HepG2 (cell line): Measurements from ENCODE around the gene PTGES.

ENCODE experiments used
- ARHGAP35 ChIP-seq: sonication (generic); formaldehyde crosslinking; IDR thresholded peaks from 2 replicates; pipeline ENCODE4 v1.9.0; 2022; ENCODE audit warnings: mild to moderate bottlenecking, inconsistent platforms, moderate library complexity, missing genetic modification reagents, borderline replicate concordance
- ARNT ChIP-seq: fragments of 450-650 bp; IDR thresholded peaks from 2 replicates; pipeline ENCODE4 v1.6.1; 2017
- BHLHE40 ChIP-seq: IDR thresholded peaks from 2 replicates; pipeline ENCODE4 v1.6.1; 2011; ENCODE audit warnings: low read length, improper control_type of control experiment
- BORCS8-MEF2B ChIP-seq: sonication (generic); formaldehyde crosslinking; IDR thresholded peaks from 2 replicates; pipeline ENCODE4 v1.8.0; 2022; ENCODE audit warnings: mild to moderate bottlenecking, missing genetic modification reagents
- MTF1 ChIP-seq: sonication (generic); formaldehyde crosslinking; IDR thresholded peaks from 2 replicates; pipeline ENCODE4 v1.5.0; 2020; ENCODE audit warnings: missing genetic modification reagents
- POLR2A ChIP-seq, 2 experiments: IDR thresholded peaks; 2 replicates each; pipeline ENCODE4 v1.6.1; 2011; ENCODE audit warnings: low read depth in 2 of 2, low read length in 2 of 2, mild to moderate bottlenecking in 1 of 2, moderate library complexity in 1 of 2; ENCODE audit not compliant: insufficient read depth in 1 of 2
- REPIN1 ChIP-seq: sonication (generic); formaldehyde crosslinking; IDR thresholded peaks from 2 replicates; pipeline ENCODE4 v1.8.0; 2022; ENCODE audit warnings: missing genetic modification reagents, low read depth, mild to moderate bottlenecking, borderline replicate concordance
- TP53 ChIP-seq: sonication (generic); formaldehyde crosslinking; conservative IDR thresholded peaks from 2 replicates; pipeline ENCODE4 v1.4.0; 2020; ENCODE audit warnings: missing genetic modification reagents
- ZNF660 ChIP-seq: sonication (generic); formaldehyde crosslinking; IDR thresholded peaks from 2 replicates; pipeline ENCODE4 v1.5.1; 2020; ENCODE audit warnings: mild to moderate bottlenecking, low read depth, missing genetic modification reagents, borderline replicate concordance
- TF ChIP-seq, protein P1 (sequence below), 2 experiments: sonication (generic) in 1 of 2; formaldehyde crosslinking in 1 of 2; IDR thresholded peaks; 2 replicates each; pipeline versions ENCODE4 v1.4.0 to v1.6.1; 2018 to 2020; ENCODE audit warnings: missing genetic modification reagents in 2 of 2, borderline replicate concordance in 1 of 2, low read depth in 1 of 2, mild to moderate bottlenecking in 1 of 2, missing biosample characterization in 1 of 2
- TF ChIP-seq, protein P2 (sequence below): sonication (generic); formaldehyde crosslinking; IDR thresholded peaks from 2 replicates; pipeline ENCODE4 v1.5.0; 2020; ENCODE audit warnings: mild to moderate bottlenecking, missing genetic modification reagents, moderate library complexity
- TF ChIP-seq, protein P3 (sequence below): sonication (generic); formaldehyde crosslinking; IDR thresholded peaks from 2 replicates; pipeline ENCODE4 v1.4.0; 2020; ENCODE audit warnings: missing genetic modification reagents
- TF ChIP-seq, protein P4 (sequence below): sonication (generic); formaldehyde crosslinking; IDR thresholded peaks from 2 replicates; pipeline ENCODE4 v1.5.0; 2020; ENCODE audit warnings: mild to moderate bottlenecking, low read depth, missing genetic modification reagents, borderline replicate concordance
- TF ChIP-seq, protein P5 (sequence below): sonication (generic); formaldehyde crosslinking; IDR thresholded peaks from 2 replicates; pipeline ENCODE4 v1.5.0; 2020; ENCODE audit warnings: mild to moderate bottlenecking, missing genetic modification reagents, borderline replicate concordance

DNA sequence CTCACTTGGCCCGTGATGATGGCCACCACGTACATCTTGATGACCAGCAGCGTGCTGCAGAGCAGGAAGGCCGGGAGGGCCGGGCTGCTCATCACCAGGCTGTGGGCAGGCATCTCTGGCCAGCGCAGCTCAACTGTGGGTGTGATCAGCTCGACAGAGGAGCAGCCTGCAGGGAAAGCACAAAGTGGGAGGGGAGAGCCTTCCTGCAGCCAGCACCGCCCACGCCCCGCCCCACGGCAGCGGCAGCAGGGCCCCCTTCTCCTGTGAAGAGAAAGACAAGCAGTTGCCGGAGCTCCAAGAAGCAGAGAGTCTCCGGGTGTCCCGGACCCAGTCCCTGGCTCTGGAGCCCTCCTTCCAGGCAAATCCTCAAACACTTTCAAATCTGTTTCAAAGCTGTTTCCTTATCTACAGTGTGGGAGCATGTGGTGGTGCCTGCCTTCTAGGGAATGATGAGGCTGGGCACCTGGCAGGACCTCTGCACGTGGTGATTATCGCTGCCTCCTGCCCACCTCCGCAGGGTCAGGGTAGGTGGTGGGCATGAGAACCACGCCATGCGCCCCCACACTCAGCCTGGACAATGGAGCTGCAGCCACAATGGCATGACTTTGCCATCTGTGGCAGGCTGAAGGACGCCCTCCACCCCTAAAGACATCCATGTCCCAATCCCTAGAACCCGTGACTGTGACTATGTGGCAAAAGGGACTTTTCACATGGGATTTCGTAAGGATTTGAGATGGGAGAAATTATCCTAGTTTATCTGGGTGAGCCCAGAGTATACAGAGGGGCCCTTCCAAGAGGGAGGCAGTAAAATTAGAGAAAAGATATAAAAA lies at the start of gene PTGES:
- TF ChIP-seq, protein P1, sequence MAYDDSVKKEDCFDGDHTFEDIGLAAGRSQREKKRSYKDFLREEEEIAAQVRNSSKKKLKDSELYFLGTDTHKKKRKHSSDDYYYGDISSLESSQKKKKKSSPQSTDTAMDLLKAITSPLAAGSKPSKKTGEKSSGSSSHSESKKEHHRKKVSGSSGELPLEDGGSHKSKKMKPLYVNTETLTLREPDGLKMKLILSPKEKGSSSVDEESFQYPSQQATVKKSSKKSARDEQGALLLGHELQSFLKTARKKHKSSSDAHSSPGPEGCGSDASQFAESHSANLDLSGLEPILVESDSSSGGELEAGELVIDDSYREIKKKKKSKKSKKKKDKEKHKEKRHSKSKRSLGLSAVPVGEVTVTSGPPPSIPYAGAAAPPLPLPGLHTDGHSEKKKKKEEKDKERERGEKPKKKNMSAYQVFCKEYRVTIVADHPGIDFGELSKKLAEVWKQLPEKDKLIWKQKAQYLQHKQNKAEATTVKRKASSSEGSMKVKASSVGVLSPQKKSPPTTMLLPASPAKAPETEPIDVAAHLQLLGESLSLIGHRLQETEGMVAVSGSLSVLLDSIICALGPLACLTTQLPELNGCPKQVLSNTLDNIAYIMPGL (CRISPR knock-in tag; IDR thresholded peaks at IDR 0.05; ENCODE audit: borderline replicate concordance in 1 of 2, low read depth in 1 of 2): no peak
- TF ChIP-seq, protein P2, sequence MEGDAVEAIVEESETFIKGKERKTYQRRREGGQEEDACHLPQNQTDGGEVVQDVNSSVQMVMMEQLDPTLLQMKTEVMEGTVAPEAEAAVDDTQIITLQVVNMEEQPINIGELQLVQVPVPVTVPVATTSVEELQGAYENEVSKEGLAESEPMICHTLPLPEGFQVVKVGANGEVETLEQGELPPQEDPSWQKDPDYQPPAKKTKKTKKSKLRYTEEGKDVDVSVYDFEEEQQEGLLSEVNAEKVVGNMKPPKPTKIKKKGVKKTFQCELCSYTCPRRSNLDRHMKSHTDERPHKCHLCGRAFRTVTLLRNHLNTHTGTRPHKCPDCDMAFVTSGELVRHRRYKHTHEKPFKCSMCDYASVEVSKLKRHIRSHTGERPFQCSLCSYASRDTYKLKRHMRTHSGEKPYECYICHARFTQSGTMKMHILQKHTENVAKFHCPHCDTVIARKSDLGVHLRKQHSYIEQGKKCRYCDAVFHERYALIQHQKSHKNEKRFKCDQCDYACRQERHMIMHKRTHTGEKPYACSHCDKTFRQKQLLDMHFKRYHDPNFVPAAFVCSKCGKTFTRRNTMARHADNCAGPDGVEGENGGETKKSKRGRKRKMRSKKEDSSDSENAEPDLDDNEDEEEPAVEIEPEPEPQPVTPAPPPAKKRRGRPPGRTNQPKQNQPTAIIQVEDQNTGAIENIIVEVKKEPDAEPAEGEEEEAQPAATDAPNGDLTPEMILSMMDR (CRISPR knock-in tag): no peak
- TF ChIP-seq MTF1 (CRISPR knock-in tag) (no peak), ARNT (no peak), ZNF660 (CRISPR knock-in tag) (no peak), TP53 (CRISPR knock-in tag) (no peak), BHLHE40 (no peak), POLR2A (IDR thresholded peaks at IDR 0.05; ENCODE audit: insufficient read depth in 1 of 2, low read depth in 2 of 2, low read length in 2 of 2) (no peak), REPIN1 (no peak), ARHGAP35 (CRISPR knock-in tag) (no peak), BORCS8-MEF2B (CRISPR knock-in tag) (no peak)
- TF ChIP-seq, protein P3, sequence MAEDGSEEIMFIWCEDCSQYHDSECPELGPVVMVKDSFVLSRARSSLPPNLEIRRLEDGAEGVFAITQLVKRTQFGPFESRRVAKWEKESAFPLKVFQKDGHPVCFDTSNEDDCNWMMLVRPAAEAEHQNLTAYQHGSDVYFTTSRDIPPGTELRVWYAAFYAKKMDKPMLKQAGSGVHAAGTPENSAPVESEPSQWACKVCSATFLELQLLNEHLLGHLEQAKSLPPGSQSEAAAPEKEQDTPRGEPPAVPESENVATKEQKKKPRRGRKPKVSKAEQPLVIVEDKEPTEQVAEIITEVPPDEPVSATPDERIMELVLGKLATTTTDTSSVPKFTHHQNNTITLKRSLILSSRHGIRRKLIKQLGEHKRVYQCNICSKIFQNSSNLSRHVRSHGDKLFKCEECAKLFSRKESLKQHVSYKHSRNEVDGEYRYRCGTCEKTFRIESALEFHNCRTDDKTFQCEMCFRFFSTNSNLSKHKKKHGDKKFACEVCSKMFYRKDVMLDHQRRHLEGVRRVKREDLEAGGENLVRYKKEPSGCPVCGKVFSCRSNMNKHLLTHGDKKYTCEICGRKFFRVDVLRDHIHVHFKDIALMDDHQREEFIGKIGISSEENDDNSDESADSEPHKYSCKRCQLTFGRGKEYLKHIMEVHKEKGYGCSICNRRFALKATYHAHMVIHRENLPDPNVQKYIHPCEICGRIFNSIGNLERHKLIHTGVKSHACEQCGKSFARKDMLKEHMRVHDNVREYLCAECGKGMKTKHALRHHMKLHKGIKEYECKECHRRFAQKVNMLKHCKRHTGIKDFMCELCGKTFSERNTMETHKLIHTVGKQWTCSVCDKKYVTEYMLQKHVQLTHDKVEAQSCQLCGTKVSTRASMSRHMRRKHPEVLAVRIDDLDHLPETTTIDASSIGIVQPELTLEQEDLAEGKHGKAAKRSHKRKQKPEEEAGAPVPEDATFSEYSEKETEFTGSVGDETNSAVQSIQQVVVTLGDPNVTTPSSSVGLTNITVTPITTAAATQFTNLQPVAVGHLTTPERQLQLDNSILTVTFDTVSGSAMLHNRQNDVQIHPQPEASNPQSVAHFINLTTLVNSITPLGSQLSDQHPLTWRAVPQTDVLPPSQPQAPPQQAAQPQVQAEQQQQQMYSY: no peak
- TF ChIP-seq, protein P4, sequence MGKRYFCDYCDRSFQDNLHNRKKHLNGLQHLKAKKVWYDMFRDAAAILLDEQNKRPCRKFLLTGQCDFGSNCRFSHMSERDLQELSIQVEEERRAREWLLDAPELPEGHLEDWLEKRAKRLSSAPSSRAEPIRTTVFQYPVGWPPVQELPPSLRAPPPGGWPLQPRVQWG: no peak
- TF ChIP-seq, protein P5, sequence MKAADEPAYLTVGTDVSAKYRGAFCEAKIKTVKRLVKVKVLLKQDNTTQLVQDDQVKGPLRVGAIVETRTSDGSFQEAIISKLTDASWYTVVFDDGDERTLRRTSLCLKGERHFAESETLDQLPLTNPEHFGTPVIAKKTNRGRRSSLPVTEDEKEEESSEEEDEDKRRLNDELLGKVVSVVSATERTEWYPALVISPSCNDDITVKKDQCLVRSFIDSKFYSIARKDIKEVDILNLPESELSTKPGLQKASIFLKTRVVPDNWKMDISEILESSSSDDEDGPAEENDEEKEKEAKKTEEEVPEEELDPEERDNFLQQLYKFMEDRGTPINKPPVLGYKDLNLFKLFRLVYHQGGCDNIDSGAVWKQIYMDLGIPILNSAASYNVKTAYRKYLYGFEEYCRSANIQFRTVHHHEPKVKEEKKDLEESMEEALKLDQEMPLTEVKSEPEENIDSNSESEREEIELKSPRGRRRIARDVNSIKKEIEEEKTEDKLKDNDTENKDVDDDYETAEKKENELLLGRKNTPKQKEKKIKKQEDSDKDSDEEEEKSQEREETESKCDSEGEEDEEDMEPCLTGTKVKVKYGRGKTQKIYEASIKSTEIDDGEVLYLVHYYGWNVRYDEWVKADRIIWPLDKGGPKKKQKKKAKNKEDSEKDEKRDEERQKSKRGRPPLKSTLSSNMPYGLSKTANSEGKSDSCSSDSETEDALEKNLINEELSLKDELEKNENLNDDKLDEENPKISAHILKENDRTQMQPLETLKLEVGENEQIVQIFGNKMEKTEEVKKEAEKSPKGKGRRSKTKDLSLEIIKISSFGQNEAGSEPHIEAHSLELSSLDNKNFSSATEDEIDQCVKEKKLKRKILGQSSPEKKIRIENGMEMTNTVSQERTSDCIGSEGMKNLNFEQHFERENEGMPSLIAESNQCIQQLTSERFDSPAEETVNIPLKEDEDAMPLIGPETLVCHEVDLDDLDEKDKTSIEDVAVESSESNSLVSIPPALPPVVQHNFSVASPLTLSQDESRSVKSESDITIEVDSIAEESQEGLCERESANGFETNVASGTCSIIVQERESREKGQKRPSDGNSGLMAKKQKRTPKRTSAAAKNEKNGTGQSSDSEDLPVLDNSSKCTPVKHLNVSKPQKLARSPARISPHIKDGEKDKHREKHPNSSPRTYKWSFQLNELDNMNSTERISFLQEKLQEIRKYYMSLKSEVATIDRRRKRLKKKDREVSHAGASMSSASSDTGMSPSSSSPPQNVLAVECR: no peak
